Sigmoid colon (tissue), 4 donors: ENCODE data around the gene KLHL30.

ENCODE experiments used
- EP300 ChIP-seq, 4 donors: sonication (generic); formaldehyde crosslinking; IDR thresholded peaks; one replicate each; pipeline ENCODE4 v1.6.1; 2017; ENCODE audit warnings: antibody characterized with exemption in 4 of 4
- POLR2A ChIP-seq, 2 donors: fragments of 450-650 bp; IDR thresholded peaks; one replicate each; pipeline ENCODE4 v1.6.1; 2016; ENCODE audit warnings: antibody characterized with exemption in 2 of 2, mild to moderate bottlenecking in 2 of 2, moderate library complexity in 2 of 2
- POLR2AphosphoS5 ChIP-seq, 4 donors: sonication (generic); formaldehyde crosslinking; IDR thresholded peaks; one replicate each; pipeline ENCODE4 v1.6.1; 2017; ENCODE audit warnings: antibody characterized with exemption in 4 of 4
- TF ChIP-seq, protein P1 (sequence below), 4 experiments: fragments of 450-650 bp in 3 of 4; fragments of 200-600 bp in 1 of 4; IDR thresholded peaks; one replicate each; pipeline ENCODE4 v1.5.1; 2016 to 2019; ENCODE audit warnings: antibody characterized with exemption in 4 of 4, mild to moderate bottlenecking in 3 of 4, moderate library complexity in 2 of 4

DNA sequence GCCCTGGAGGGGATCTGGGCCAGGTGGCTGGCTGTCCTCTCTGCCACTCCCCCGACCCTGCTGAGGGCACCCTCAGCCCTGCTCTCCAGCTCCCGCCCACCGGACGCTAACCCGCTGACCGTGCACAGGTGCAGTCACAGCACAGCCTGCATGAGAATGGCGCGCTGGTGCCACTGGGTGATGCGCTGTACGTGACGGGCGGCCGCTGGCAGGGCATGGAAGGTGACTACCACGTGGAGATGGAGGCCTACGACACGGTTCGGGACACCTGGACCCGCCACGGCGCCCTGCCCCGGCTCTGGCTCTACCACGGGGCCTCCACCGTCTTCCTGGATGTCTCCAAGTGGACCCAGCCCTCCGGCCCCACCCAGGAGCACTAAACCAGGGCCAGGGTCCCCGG lies 12.2 kb downstream of the KLHL30 start:
- TF ChIP-seq, protein P1, sequence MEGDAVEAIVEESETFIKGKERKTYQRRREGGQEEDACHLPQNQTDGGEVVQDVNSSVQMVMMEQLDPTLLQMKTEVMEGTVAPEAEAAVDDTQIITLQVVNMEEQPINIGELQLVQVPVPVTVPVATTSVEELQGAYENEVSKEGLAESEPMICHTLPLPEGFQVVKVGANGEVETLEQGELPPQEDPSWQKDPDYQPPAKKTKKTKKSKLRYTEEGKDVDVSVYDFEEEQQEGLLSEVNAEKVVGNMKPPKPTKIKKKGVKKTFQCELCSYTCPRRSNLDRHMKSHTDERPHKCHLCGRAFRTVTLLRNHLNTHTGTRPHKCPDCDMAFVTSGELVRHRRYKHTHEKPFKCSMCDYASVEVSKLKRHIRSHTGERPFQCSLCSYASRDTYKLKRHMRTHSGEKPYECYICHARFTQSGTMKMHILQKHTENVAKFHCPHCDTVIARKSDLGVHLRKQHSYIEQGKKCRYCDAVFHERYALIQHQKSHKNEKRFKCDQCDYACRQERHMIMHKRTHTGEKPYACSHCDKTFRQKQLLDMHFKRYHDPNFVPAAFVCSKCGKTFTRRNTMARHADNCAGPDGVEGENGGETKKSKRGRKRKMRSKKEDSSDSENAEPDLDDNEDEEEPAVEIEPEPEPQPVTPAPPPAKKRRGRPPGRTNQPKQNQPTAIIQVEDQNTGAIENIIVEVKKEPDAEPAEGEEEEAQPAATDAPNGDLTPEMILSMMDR (IDR thresholded peaks at IDR 0.05), result no peak
- TF ChIP-seq POLR2AphosphoS5 (IDR thresholded peaks at IDR 0.05) (no peak), POLR2A (IDR thresholded peaks at IDR 0.05) (no peak), EP300 (IDR thresholded peaks at IDR 0.05) (no peak)
